ENCODE data around the gene TSPAN19. TPM values are rescaled to one million over a fixed set of nuclear protein-coding genes. Genes with fewer than 3 reads are reported as not detected.
"Not testable (repeated sequence)": the region's sequence is repeated elsewhere in the genome, so short reads cannot be mapped to it uniquely, and the experiment has no call there.

The TSPAN19 gene
- polyA plus RNA-seq (ENCODE audit: insufficient read length in 3 of 3) = under 1 TPM; 0.38 to 0.90 (median 0.49) TPM
- long read RNA-seq, donor 1, partial matches to known transcripts = 0 of 1 reads
- long read RNA-seq, donor 1, other reads (novel, unspliced or antisense) = 0 of 1 reads
- long read RNA-seq, donor 2 = 0 reads
- long read RNA-seq, donor 3 = 0 reads
- long read RNA-seq, donor 4 = 0 reads
- long read RNA-seq, donor 5, partial matches to known transcripts = 0 of 1 reads
- long read RNA-seq, donor 5, other reads (novel, unspliced or antisense) = 0 of 1 reads
- long read RNA-seq, donor 6, partial matches to known transcripts = 61 of 70 reads
- long read RNA-seq, donor 6, other reads (novel, unspliced or antisense) = 9 of 70 reads
- long read RNA-seq, donor 7, partial matches to known transcripts = 18 of 18 reads
- long read RNA-seq, donor 7, other reads (novel, unspliced or antisense) = 0 of 18 reads
- long read RNA-seq, donor 8 = 0 reads
- long read RNA-seq, donor 9, partial matches to known transcripts = 30 of 30 reads
- long read RNA-seq, donor 9, other reads (novel, unspliced or antisense) = 0 of 30 reads
- long read RNA-seq, donor 10 = 0 reads
- long read RNA-seq, donor 11 = 0 reads
- long read RNA-seq, donor 12, partial matches to known transcripts = 6 of 6 reads
- long read RNA-seq, donor 12, other reads (novel, unspliced or antisense) = 0 of 6 reads
- long read RNA-seq, donor 13 = 0 reads
- long read RNA-seq, donor 14 = 0 reads
- long read RNA-seq, donor 15 = 0 reads
- long read RNA-seq, donor 16, partial matches to known transcripts = 30 of 38 reads
- long read RNA-seq, donor 16, other reads (novel, unspliced or antisense) = 8 of 38 reads

DNA sequence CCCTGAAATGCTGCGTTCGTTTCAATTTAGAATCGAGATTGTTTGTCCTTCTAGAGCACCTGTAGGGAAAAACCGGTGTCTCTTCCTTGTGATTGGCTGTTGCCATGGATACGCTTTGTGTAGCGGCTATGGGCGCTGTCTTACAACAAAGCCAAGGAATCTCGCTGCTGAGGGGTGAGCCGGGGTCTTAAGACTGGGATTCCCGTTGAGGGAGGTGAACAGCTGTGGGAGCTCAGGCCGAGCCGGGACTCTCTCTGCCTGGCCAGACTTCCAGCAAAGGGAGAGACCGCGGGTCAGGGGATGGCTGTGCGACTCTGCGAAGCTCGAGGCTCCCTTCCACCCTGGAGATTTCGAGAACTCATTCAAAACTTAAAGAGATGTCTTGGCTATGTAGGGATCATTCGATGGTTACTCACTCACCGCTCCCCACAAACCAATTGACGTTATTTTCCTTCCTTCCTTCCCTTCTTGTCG lies at the start of gene TSPAN19, which contains the start of gene LRRIQ1:
TSPAN19 (minus strand) TSS at position 44 of the 474 bp plus-strand sequence. CDS start 6,331 bp downstream, outside the sequence.
LRRIQ1 (plus strand) TSS at position 118 of the 474 bp plus-strand sequence. CDS start 1,826 bp downstream, outside the sequence.
- peak; percentile 95 for DNase-seq

DNA sequence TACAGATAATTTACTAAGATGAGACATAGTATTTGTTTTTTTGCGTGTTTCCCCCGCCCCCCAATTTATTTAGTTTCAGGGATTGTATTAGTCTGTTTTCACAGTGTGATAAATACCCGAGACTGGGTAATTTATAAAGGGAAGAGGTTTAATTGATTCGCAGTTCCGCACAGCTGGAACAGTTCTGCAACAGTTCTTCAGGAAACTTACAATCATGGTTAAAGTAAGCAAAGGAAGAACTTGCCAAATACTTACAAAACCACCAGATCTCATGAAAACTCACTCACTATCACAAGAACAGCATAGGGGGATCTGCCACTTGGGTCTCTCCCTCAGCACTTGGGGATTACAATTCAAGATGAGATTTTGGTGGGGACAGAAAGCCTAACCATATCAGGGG lies 49.0 kb upstream of the TSPAN19 start:
- DNase-seq = no peak

DNA sequence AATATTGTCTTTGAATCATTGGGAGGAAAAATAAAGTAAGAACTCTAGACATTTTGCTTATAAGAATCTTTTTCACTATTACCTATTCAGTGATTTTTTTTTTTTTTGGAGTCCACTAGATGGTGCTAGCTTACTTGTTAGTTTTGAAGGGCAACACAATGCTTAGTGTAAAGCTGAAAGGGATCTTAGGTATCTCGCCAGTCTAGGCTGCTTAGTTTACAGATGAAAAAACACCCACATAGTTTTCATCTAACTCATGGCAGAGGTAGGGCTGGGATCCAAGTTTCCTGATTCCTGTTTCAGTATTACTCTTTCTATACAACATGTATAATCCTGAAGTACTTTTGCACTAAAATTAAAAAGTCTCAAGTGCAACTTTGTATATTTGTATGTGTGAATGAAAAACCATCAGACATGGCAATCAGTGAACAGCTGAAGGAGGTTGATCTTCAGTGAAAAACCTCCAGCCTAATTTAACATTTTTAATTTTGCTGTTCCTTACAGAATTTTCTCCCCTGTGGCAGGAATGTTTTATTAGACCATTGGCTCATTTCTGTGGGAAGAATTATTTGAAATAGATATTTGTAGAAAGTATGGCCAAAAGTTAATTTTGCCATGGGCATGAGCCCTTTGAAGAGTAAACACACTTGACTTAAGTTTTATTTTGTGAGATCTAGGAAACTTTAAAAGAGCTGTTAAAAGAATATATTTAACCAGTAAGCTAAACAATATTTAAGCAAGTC lies 40.8 kb upstream of the TSPAN19 start:
- peak; percentile 64 for DNase-seq

GRCh38 chr12:85072826-85073225 lies 36.7 kb upstream of the TSPAN19 start:
- DNase-seq = no peak

DNA sequence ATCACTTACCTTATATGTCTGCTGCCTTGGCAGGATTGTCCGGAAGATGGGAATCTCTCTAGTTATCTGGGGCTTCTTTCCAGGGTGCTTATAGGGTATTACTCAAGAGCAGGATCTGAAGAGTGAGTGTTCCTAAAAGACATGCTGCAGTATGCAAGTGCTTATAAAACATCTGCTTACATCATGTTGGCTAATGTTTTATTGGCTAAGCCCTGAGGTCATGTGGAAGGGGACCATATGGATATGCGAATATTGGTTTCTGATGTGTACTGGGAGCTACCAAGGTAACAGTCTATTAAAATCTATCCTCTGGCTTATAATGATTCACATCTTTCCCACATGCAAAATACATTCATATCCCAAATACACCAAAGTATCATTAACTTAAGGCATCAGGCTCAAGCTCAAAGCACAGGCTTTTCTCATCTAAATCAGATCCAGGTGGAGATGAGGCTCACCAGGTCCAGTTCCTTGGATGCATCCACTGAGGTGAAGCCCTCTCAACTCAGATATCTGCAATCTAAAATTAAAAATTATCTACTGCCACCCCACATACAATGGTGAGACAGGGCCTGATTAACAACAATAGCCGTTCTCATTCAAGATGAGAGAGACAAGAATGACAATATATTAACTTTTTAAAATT lies 29.9 kb upstream of the TSPAN19 start:
- no peak for DNase-seq

DNA sequence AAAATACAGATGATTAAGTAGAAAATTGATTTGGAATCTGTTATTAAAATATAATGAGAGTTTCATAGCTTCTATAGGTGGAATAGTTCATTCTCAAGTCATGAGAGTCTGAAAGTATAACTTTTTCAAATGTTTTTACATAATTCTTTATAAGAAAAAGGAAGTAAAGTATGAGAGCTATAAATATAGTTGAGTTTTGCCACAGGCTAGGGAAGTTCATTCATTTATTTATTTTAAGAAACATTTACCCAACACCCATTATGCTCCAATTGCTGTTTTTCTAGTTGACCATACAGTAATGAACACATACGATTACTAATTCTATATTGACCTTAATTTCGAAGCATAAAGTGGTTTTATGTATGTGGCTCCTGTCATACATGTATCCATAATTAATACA lies 24.8 kb upstream of the TSPAN19 start:
- no peak for DNase-seq

DNA sequence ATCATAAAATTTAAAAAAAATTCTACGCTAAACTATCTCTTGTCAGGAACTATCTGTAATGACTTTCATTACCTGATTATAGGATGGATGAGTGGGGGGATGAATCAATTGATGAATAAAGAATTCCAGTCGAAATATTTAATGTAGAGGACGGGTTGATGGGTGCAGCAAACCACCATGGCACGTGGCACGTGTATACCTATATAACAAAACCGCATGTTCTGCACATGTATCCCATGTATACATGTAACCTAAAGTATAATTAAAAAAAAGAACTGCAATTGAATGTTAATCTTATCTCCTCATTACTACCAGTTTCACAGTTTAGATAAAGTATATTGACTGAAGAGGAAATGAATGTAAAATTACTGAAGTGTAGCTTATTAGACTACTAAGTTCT lies 23.5 kb upstream of the TSPAN19 start:
- DNase-seq = no peak

GRCh38 chr12:85058339-85058738 lies 22.3 kb upstream of the TSPAN19 start:
- DNase-seq = no peak

DNA sequence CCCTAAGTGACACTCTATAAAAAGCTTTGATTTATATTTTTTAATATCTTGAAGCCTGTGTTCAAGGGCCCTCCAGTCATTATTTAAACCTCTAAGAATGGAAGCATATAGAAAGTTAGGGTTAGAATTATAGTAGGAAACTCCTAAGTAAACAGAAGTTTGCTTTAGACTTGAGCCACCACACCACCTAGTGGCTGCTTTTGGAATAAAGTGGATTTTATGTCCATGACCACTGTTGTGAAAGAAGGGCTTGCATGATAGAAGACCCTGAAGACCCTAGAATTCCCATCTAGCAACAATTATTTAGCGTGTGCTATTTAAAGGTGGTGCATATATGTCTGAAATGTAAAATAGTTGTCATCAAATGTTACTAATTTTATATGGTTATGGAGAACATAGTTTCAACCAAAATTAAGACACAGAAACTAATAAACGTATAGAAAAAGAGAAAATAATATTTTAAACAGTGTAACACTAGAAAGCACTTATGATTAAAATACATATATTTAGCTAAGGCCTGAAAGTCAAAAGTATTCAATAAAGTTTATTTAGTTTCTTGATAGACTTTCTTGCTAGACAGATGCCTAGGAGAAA lies 21.4 kb upstream of the TSPAN19 start:
- DNase-seq = no peak

DNA sequence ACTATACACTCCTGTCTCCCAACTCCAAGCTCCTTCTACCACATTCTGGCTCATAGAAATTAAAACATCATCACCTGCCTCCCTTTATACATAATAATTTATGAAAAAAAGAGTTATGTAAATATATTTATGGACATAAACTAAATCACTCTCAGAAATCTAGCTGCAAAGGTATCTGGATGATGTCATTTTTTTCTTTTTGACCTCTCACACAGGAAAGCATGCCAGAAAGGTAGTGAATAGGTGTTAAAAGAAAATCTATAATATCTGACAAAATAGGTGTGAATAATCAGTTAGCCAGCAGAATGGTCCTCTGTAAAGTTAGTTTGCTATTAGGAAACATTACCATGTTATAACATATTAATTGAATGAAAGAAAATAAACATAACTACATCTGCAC lies 7.8 kb upstream of the TSPAN19 start:
- DNase-seq = no peak

- DNase-seq = no peak
Observed at GRCh38 chr12:85041395-85041794, 5.3 kb upstream of the TSPAN19 start.

- peak; percentile 16 for DNase-seq
Observed at GRCh38 chr12:85036733-85037132, 656 bp upstream of the TSPAN19 start.

DNA sequence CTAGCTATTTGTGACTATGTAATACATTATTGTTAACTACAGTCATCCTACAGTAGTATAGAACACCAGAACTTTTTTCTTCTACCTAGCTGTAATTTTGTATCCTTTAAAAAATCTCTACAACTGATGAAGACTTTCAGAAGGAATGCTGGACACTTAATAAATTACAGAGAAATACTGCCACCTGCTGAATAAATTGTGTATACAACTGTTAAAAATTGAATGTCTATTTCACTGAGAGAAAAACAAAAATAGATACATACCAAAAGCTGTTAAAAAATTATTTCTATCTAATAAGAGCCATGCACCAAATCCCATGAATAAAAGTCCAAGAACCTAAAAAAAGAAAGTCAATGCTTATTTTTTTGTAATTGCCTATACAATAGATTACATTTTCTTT lies 6.6 kb downstream of the TSPAN19 start:
- DNase-seq = peak; percentile 19

DNA sequence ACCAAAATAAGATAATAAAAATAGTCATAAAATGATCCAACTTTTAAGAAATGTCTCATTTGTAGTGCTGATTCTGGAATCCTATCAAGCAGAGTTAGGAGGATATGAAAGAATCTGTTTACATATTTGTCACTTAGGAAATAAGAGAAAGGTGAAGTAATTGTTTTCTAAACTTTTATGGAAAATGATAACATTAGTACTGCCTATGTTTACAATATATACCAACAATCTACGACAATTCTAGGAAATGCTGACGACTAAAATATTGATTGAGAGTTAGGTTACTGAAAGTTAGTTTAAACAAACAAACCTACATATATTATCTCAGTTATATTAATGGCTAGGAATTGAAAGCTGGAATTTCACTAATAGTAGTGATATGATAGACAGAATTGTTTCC lies 18.0 kb downstream of the TSPAN19 start:
- DNase-seq = no peak

DNA sequence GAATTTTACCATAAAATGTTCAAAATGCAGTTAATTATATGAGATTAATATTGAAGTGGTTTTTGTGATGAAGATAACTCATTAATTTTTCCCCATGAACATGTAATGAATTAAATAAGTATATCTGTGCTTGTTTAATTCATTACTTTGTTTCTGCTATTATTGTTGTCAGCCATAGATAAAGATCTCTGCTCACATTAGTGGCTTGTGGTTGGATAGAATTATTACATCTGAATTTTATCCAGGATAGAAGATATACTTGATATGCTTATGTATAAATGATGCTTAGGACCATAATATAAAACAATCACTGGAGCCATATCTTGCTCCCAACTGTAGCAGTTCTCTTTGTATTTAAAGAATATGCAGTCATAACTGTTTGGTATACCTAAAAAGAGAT lies 18.5 kb downstream of the TSPAN19 start:
- DNase-seq = no peak

GRCh38 chr12:85017133-85017532 lies 18.9 kb downstream of the TSPAN19 start:
- no peak for DNase-seq

GRCh38 chr12:85016413-85016812 lies 19.7 kb downstream of the TSPAN19 start:
- DNase-seq = no peak

GRCh38 chr12:85007836-85008235 lies 28.2 kb downstream of the TSPAN19 start:
- no peak for DNase-seq

DNA sequence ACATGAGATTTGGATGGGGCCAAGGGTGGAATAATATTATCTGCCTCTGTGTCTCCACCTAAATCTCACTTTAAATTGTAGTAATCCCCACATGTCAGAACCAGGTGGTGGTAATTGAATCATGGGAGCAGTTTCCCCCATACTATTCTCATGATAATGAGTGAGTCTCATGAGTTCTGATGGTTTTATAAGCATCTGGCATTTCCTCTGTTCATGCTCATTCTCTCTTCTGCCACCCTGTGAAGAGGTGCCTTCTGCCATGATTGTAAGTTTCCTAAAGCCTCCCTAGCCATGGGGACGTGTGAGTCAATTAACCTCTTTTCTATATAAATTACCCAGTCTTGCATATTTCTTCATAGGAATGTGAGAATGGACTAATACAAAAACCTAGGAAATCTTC lies 29.9 kb downstream of the TSPAN19 start:
- no peak for DNase-seq

DNA sequence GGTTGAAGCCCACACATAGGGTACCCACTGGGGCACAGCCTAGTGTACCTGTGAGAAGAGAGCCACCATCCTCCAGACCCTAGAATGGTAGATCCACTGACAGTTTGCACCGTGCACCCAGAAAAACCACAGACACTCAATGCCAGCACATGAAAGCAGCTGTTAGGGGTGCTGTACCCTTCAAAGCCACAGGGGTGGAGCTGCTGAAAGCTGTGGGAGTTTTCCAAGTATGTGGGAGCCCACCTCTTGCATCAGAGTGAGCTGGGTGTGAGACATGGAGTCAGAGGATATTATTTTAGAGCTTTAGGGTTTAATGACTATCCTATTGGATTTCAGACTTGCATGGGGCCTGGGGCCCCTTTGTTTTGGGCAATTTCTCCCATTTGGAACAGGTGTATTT lies 30.5 kb downstream of the TSPAN19 start:
- DNase-seq = no peak

DNA sequence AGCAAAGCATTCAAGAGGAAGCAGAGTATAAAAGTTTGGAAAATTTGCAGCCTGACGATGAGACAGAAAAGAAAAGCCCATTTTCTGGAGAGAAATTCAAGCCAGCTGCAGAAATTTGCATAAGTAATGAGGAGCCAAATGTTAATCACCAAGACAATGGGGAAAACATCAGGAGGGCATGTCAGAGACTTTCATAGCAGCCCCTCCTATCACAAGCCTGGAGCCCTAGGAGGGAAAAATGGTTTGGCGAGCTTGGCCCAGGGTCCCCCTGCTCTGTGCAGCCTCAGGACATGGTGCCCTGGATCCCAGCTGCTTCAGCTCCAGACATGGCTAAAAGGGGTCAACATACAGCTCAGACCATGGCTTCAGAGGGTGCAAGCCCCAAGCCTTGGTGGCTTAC lies 31.0 kb downstream of the TSPAN19 start:
- DNase-seq = not testable (repeated sequence)
